Rectal smooth muscle tissue (tissue), 1 donor: ENCODE measurements around the gene PATZ1.

Experiments
- H3K27ac ChIP-seq: one replicate; pipeline ENCODE4 v1.7.0; 2013; ENCODE audit warnings: low read depth, low read length, inconsistent platforms
- H3K27me3 ChIP-seq: one replicate; pipeline ENCODE4 v1.7.0; 2013; ENCODE audit warnings: low read length; ENCODE audit not compliant: control insufficient read depth, insufficient read depth
- H3K36me3 ChIP-seq: one replicate; pipeline ENCODE4 v1.7.0; 2013; ENCODE audit warnings: low read length; ENCODE audit not compliant: control insufficient read depth, insufficient read depth
- H3K4me1 ChIP-seq: one replicate; pipeline ENCODE4 v1.7.0; 2013; ENCODE audit warnings: low read length; ENCODE audit not compliant: control insufficient read depth, insufficient read depth
- H3K4me3 ChIP-seq: one replicate; pipeline ENCODE4 v1.7.0; 2013; ENCODE audit warnings: low read length
- H3K9ac ChIP-seq: one replicate; pipeline ENCODE4 v1.7.0; 2013; ENCODE audit warnings: low read length

The PATZ1 gene

GRCh38 chr22:31341386-31342088 lies 4.6 kb downstream of the PATZ1 start:
- no peak overlapping the region for H3K27ac ChIP-seq

GRCh38 chr22:31340765-31341247 lies 5.3 kb downstream of the PATZ1 start:
- Histone ChIP-seq H3K4me3 (no peak overlapping the region), H3K4me1 (peaks cover 18% of the 10 kb centered on the region), H3K27me3 (no peaks in the 10 kb centered on the region), H3K36me3 (peaks cover 13% of the 10 kb centered on the region), H3K27ac (no peak overlapping the region), H3K9ac (no peak overlapping the region)

More at GRCh38 chr22:31341386-31342088, 4.6 kb downstream of the PATZ1 start:
- H3K27me3 ChIP-seq: no peaks in the 10 kb centered on the region
- peaks cover 13% of the 10 kb centered on the region for H3K36me3 ChIP-seq
- H3K9ac ChIP-seq: no peak overlapping the region
- peaks cover 18% of the 10 kb centered on the region for H3K4me1 ChIP-seq
- no peak overlapping the region for H3K4me3 ChIP-seq

- Histone ChIP-seq H3K27ac (no peak overlapping the region), H3K9ac (no peak overlapping the region), H3K36me3 (peaks cover 16% of the 10 kb centered on the region), H3K4me3 (no peak overlapping the region), H3K27me3 (no peaks in the 10 kb centered on the region), H3K4me1 (peaks cover 18% of the 10 kb centered on the region)
These were observed 5.8 kb downstream of the PATZ1 start for GRCh38 chr22:31340360-31340759.

GRCh38 chr22:31339148-31339832 lies 6.9 kb downstream of the PATZ1 start:
- peaks cover 23% of the 10 kb centered on the region for H3K36me3 ChIP-seq
- no peak overlapping the region for H3K9ac ChIP-seq
- H3K4me1 ChIP-seq: peaks cover 10% of the 10 kb centered on the region
- no peaks in the 10 kb centered on the region for H3K27me3 ChIP-seq
- no peak overlapping the region for H3K4me3 ChIP-seq
- H3K27ac ChIP-seq: no peak overlapping the region

GRCh38 chr22:31337178-31337577 lies 9.0 kb downstream of the PATZ1 start:
- H3K27me3 ChIP-seq: no peaks in the 10 kb centered on the region
- H3K36me3 ChIP-seq: peaks cover 34% of the 10 kb centered on the region
- H3K4me3 ChIP-seq: no peak overlapping the region
- no peaks in the 10 kb centered on the region for H3K4me1 ChIP-seq
- no peak overlapping the region for H3K9ac ChIP-seq
- no peak overlapping the region for H3K27ac ChIP-seq

- no peak overlapping the region for H3K27ac ChIP-seq
- H3K27me3 ChIP-seq: no peaks in the 10 kb centered on the region
- no peak overlapping the region for H3K4me3 ChIP-seq
- peaks cover 37% of the 10 kb centered on the region for H3K36me3 ChIP-seq
- no peak overlapping the region for H3K9ac ChIP-seq
- no peaks in the 10 kb centered on the region for H3K4me1 ChIP-seq
These were observed 11.8 kb downstream of the PATZ1 start for GRCh38 chr22:31334329-31334728.

- Histone ChIP-seq H3K4me3 (no peak overlapping the region), H3K27ac (no peak overlapping the region), H3K9ac (no peak overlapping the region), H3K36me3 (peaks cover 37% of the 10 kb centered on the region), H3K27me3 (no peaks in the 10 kb centered on the region), H3K4me1 (no peaks in the 10 kb centered on the region)
These were observed 12.5 kb downstream of the PATZ1 start for GRCh38 chr22:31333641-31334040.

GRCh38 chr22:31332886-31333285 lies 13.3 kb downstream of the PATZ1 start:
- no peak overlapping the region for H3K9ac ChIP-seq
- peaks cover 35% of the 10 kb centered on the region for H3K36me3 ChIP-seq
- H3K4me3 ChIP-seq: no peak overlapping the region
- no peaks in the 10 kb centered on the region for H3K27me3 ChIP-seq
- no peaks in the 10 kb centered on the region for H3K4me1 ChIP-seq
- no peak overlapping the region for H3K27ac ChIP-seq

GRCh38 chr22:31332010-31332409 lies 14.1 kb downstream of the PATZ1 start:
- H3K27ac ChIP-seq: no peak overlapping the region
- no peak overlapping the region for H3K9ac ChIP-seq
- H3K27me3 ChIP-seq: no peaks in the 10 kb centered on the region
- H3K4me1 ChIP-seq: no peaks in the 10 kb centered on the region
- H3K4me3 ChIP-seq: no peak overlapping the region
- peaks cover 37% of the 10 kb centered on the region for H3K36me3 ChIP-seq

GRCh38 chr22:31329453-31330215 lies 16.5 kb downstream of the PATZ1 start:
- H3K27ac ChIP-seq: no peak overlapping the region
- H3K4me3 ChIP-seq: no peak overlapping the region
- H3K27me3 ChIP-seq: no peaks in the 10 kb centered on the region
- H3K4me1 ChIP-seq: no peaks in the 10 kb centered on the region
- peaks cover 27% of the 10 kb centered on the region for H3K36me3 ChIP-seq
- no peak overlapping the region for H3K9ac ChIP-seq

GRCh38 chr22:31329029-31329428 lies 17.1 kb downstream of the PATZ1 start:
- Histone ChIP-seq H3K9ac (no peak overlapping the region), H3K36me3 (peaks cover 25% of the 10 kb centered on the region), H3K27me3 (no peaks in the 10 kb centered on the region), H3K4me1 (no peaks in the 10 kb centered on the region), H3K4me3 (no peak overlapping the region), H3K27ac (no peak overlapping the region)

- Histone ChIP-seq H3K27ac (no peak overlapping the region), H3K4me3 (no peak overlapping the region), H3K36me3 (peaks cover 23% of the 10 kb centered on the region), H3K9ac (no peak overlapping the region), H3K27me3 (no peaks in the 10 kb centered on the region), H3K4me1 (no peaks in the 10 kb centered on the region)
These were observed 17.6 kb downstream of the PATZ1 start for GRCh38 chr22:31328544-31328960.
